CD4-positive, alpha-beta T cell treated with Interferon gamma for 1 hour (primary cell): ENCODE data around the gene PRODH.
"Not testable (repeated sequence)": the region's sequence is repeated elsewhere in the genome, so short reads cannot be mapped to it uniquely, and the experiment has no call there.

ENCODE experiments used
- DNase-seq: peaks from one replicate; pipeline ENCODE4 v3.0.0-alpha.2; 2020

The PRODH gene

GRCh38 chr22:18952022-18952421 is 15.9 kb upstream of the PRODH start:
- no peak for DNase-seq

- DNase-seq: no peak
Measured at GRCh38 chr22:18950141-18950540, 14.0 kb upstream of the PRODH start.

GRCh38 chr22:18947905-18948304 is 11.8 kb upstream of the PRODH start:
- DNase-seq: no peak

GRCh38 chr22:18947105-18947504 is 11.0 kb upstream of the PRODH start:
- not testable (repeated sequence) for DNase-seq

GRCh38 chr22:18938691-18939090 is 2.6 kb upstream of the PRODH start:
- DNase-seq: not testable (repeated sequence)

- not testable (repeated sequence) for DNase-seq
Measured at GRCh38 chr22:18934688-18935087, 1.4 kb downstream of the PRODH start.

- no peak for DNase-seq
Measured at GRCh38 chr22:18933914-18934313, 2.2 kb downstream of the PRODH start.

GRCh38 chr22:18931905-18932652 is 4.0 kb downstream of the PRODH start:
- no peak for DNase-seq

- no peak for DNase-seq
Measured at GRCh38 chr22:18929459-18929858, 6.6 kb downstream of the PRODH start.

GRCh38 chr22:18927573-18927972 is 8.5 kb downstream of the PRODH start:
- DNase-seq: no peak

- DNase-seq: no peak
Measured at GRCh38 chr22:18927020-18927419, 9.1 kb downstream of the PRODH start.

GRCh38 chr22:18925368-18926064 is 10.6 kb downstream of the PRODH start:
- DNase-seq: no peak

- not testable (repeated sequence) for DNase-seq
Measured at GRCh38 chr22:18920257-18920902, 15.7 kb downstream of the PRODH start.

GRCh38 chr22:18917818-18918217 is 18.3 kb downstream of the PRODH start:
- DNase-seq: not testable (repeated sequence)

GRCh38 chr22:18915550-18915949 is 20.5 kb downstream of the PRODH start:
- DNase-seq: not testable (repeated sequence)

GRCh38 chr22:18914558-18914957 is 21.5 kb downstream of the PRODH start:
- not testable (repeated sequence) for DNase-seq

GRCh38 chr22:18912264-18912946 is 23.7 kb downstream of the PRODH start:
- not testable (repeated sequence) for DNase-seq

- DNase-seq: not testable (repeated sequence)
Measured at GRCh38 chr22:18911535-18911934, 24.6 kb downstream of the PRODH start.

- DNase-seq: no peak
Measured at GRCh38 chr22:18909556-18909955, 26.5 kb downstream of the PRODH start.

GRCh38 chr22:18906896-18907295 is 29.2 kb downstream of the PRODH start:
- no peak for DNase-seq

GRCh38 chr22:18906410-18906745 is 29.7 kb downstream of the PRODH start:
- not testable (repeated sequence) for DNase-seq

GRCh38 chr22:18905540-18906409 is 30.3 kb downstream of the PRODH start, which contains the start of gene DGCR6:
DGCR6 (plus strand) TSS chr22:18906320; CDS start chr22:18906375, 55 bp downstream.
- no peak for DNase-seq
